SK-N-SH (cell line): ENCODE results near the gene FSHR. TPM values are rescaled to one million over a fixed set of nuclear protein-coding genes. Genes with fewer than 3 reads are reported as not detected.

Source experiments
- CTCF ChIA-PET: fragments of 300-600, 350-600 bp; formaldehyde crosslinking; extraction: SDS; loops from one replicate; lab custom pipeline; 2021; lab: Yijun Ruan, JAX
- POLR2A ChIA-PET: fragments of 350-600 bp; sonication (Branson Sonifier 250); formaldehyde crosslinking; extraction: SDS; loops from one replicate; lab custom pipeline; 2020; ENCODE audit warnings: antibody characterized with exemption, inconsistent platforms; lab: Yijun Ruan, JAX
- DNase-seq: peaks from one replicate; pipeline ENCODE4 v3.0.0; 2012
- H2AFZ ChIP-seq: fragments of 200-600 bp; sonication (generic); 2 replicates; pipeline ENCODE4 v1.8.1; 2016; ENCODE audit warnings: antibody characterized with exemption, mild to moderate bottlenecking, low read depth
- H3F3A ChIP-seq: fragments of 200-600 bp; sonication (generic); replicated peaks from 2 replicates; pipeline ENCODE3; 2016; ENCODE audit warnings: antibody characterized with exemption, mild to moderate bottlenecking; ENCODE audit not compliant: insufficient read depth
- H3K27ac ChIP-seq, 2 experiments: fragments of 200-500 bp in 1 of 2; fragments of 200-600 bp in 1 of 2; sonication (Bioruptor generic) in 1 of 2; sonication (generic), shearing (Covaris generic) in 1 of 2; 2 replicates each; pipeline versions ENCODE4 v1.5.1 to v1.6.1; 2014 to 2016; ENCODE audit warnings: low read depth in 2 of 2, inconsistent platforms in 1 of 2, low read length in 1 of 2, mild to moderate bottlenecking in 1 of 2, mixed read lengths in 1 of 2
- H3K27me3 ChIP-seq: fragments of 200-600 bp; sonication (generic), shearing (Covaris generic); 2 replicates; pipeline ENCODE4 v1.6.1; 2016; ENCODE audit warnings: mixed run types; ENCODE audit not compliant: insufficient read depth
- H3K36me3 ChIP-seq, 2 experiments: fragments of 200-500 bp in 1 of 2; fragments of 200-600 bp in 1 of 2; sonication (Bioruptor generic) in 1 of 2; sonication (generic) in 1 of 2; replicated peaks in 1 of 2; 2 replicates each; pipeline versions ENCODE3 to v1.5.1; 2014 to 2016; ENCODE audit warnings: low read length in 1 of 2, mild to moderate bottlenecking in 1 of 2; ENCODE audit not compliant: insufficient read depth in 2 of 2, control insufficient read depth in 1 of 2
- H3K4me1 ChIP-seq, 2 experiments: fragments of 200-500 bp in 1 of 2; fragments of 200-600 bp in 1 of 2; sonication (Bioruptor generic) in 1 of 2; sonication (generic), shearing (Covaris generic) in 1 of 2; 2 replicates each; pipeline versions ENCODE4 v1.5.1 to v1.6.1; 2014 to 2016; ENCODE audit warnings: low read depth in 1 of 2, low read length in 1 of 2, mixed run types in 1 of 2; ENCODE audit not compliant: insufficient read depth in 2 of 2, control insufficient read depth in 1 of 2
- H3K4me2 ChIP-seq: fragments of 200-600 bp; sonication (generic), shearing (Covaris generic); 2 replicates; pipeline ENCODE4 v1.6.1; 2017; ENCODE audit warnings: mixed run types
- H3K4me3 ChIP-seq, 2 experiments: fragments of 200-500 bp in 1 of 2; fragments of 200-600 bp in 1 of 2; sonication (Bioruptor generic) in 1 of 2; sonication (generic), shearing (Covaris generic) in 1 of 2; 2 replicates each; pipeline versions ENCODE4 v1.5.1 to v1.8.1; 2014 to 2016; ENCODE audit warnings: low read depth in 2 of 2, inconsistent platforms in 1 of 2, low read length in 1 of 2, mild to moderate bottlenecking in 1 of 2, mixed read lengths in 1 of 2, moderate library complexity in 1 of 2
- H3K79me2 ChIP-seq: fragments of 200-600 bp; sonication (generic); 2 replicates; pipeline ENCODE4 v1.8.1; 2017; ENCODE audit warnings: mild to moderate bottlenecking; ENCODE audit not compliant: insufficient read depth
- H3K9ac ChIP-seq: fragments of 200-600 bp; sonication (generic); 2 replicates; pipeline ENCODE4 v1.6.1; 2017; ENCODE audit warnings: mixed run types
- H3K9me2 ChIP-seq: fragments of 200-600 bp; sonication (generic); 2 replicates; pipeline ENCODE4 v1.6.1; 2017; ENCODE audit warnings: mixed run types
- H3K9me3 ChIP-seq: fragments of 200-600 bp; sonication (generic); 2 replicates; pipeline ENCODE4 v1.6.1; 2017; ENCODE audit warnings: mixed run types, mild to moderate bottlenecking, moderate library complexity
- H4K20me1 ChIP-seq: fragments of 200-600 bp; sonication (generic); 2 replicates; pipeline ENCODE4 v1.6.1; 2017; ENCODE audit warnings: mild to moderate bottlenecking, mixed run types; ENCODE audit not compliant: insufficient read depth
- CHD2 ChIP-seq: fragments of 150-350 bp; IDR thresholded peaks from 2 replicates; pipeline ENCODE4 v1.6.1; 2018; ENCODE audit warnings: low read length; ENCODE audit not compliant: partially characterized antibody
- EP300 ChIP-seq, 2 experiments: IDR thresholded peaks; 2 replicates each; pipeline versions ENCODE4 v1.4.0 to v1.6.1; 2012; ENCODE audit warnings: borderline replicate concordance in 1 of 2, low read depth in 1 of 2, low read length in 1 of 2
- EZH2phosphoT487 ChIP-seq: fragments of 200-600 bp; sonication (generic); IDR thresholded peaks from 2 replicates; pipeline ENCODE4 v1.6.1; 2017; ENCODE audit warnings: low read depth, mixed run types, mild to moderate bottlenecking, antibody characterized with exemption, moderate library complexity, borderline replicate concordance
- GABPA ChIP-seq: IDR thresholded peaks from 2 replicates; pipeline ENCODE4 v1.4.0; 2012; ENCODE audit warnings: low read depth, mild to moderate bottlenecking
- POLR2AphosphoS5 ChIP-seq: IDR thresholded peaks from 2 replicates; pipeline ENCODE4 v1.6.1; 2012; ENCODE audit warnings: low read depth, low read length
- RAD21 ChIP-seq: IDR thresholded peaks from 2 replicates; pipeline ENCODE4 v1.6.1; 2012; ENCODE audit warnings: mild to moderate bottlenecking, low read length
- RCOR1 ChIP-seq: fragments of 150-350 bp; IDR thresholded peaks from 2 replicates; pipeline ENCODE4 v1.6.1; 2017; ENCODE audit warnings: antibody characterized with exemption, low read length
- USF1 ChIP-seq: IDR thresholded peaks from 2 replicates; pipeline ENCODE4 v1.4.0; 2012; ENCODE audit warnings: low read depth, borderline replicate concordance
- YY1 ChIP-seq: IDR thresholded peaks from 2 replicates; pipeline ENCODE4 v1.4.0; 2012; ENCODE audit warnings: low read depth, mild to moderate bottlenecking
- WGBS: methylation state at CpG from one replicate; pipeline ENCODE4 v1.1.6; 2017; ENCODE audit warnings: low lambda C conversion rate; 5-methylcytosine and 5-hydroxymethylcytosine counted together
- polyA plus RNA-seq, 3 experiments: library from polyadenylated mRNA; depleted of rRNA; stranded (reverse); fragments of >200 nt; gene quantifications; 2 replicates each; pipeline ENCODE4 v1.2.3, GENCODE V29; 2012
- TF ChIP-seq, protein P1 (sequence below): IDR thresholded peaks from 2 replicates; pipeline ENCODE4; 2012

Gene FSHR
- polyA plus RNA-seq, 1 of the 3 experiments (the other 2 are of a cell fraction) = not detected

GRCh38 chr2:49194701-49195100 lies 40.4 kb upstream of the FSHR start:
- H3K36me3 ChIP-seq = no peaks in the 10 kb centered on the region
- 16% methylated on average over 1 of the region's 1 CpG for WGBS
- no peak overlapping the region for H3K4me3 ChIP-seq
- H4K20me1 ChIP-seq = no peaks in the 10 kb centered on the region
- DNase-seq = no peak
- no peak overlapping the region for H2AFZ ChIP-seq
- no peaks in the 10 kb centered on the region for H3K27me3 ChIP-seq
- H3K27ac ChIP-seq = no peak overlapping the region
- H3K9me3 ChIP-seq = peaks cover 4% of the 10 kb centered on the region; the same call in 1 of the 2 replicates
- H3K4me1 ChIP-seq = no peaks in the 10 kb centered on the region
- no peaks in the 10 kb centered on the region for H3K9me2 ChIP-seq
- no peaks in the 10 kb centered on the region for H3K79me2 ChIP-seq
- H3K4me2 ChIP-seq = no peak overlapping the region
- no peak for TF ChIP-seq GABPA
- ChIA-PET POLR2A (no interaction called here), CTCF (interaction anchor here (0.9 kb wide), 1 partner anchor 494 kb away, joined by 3 read pairs; no protein-coding TSS in a partner anchor)
- no peak overlapping the region for H3K9ac ChIP-seq
- no peaks in the 10 kb centered on the region for H3F3A ChIP-seq

DNA sequence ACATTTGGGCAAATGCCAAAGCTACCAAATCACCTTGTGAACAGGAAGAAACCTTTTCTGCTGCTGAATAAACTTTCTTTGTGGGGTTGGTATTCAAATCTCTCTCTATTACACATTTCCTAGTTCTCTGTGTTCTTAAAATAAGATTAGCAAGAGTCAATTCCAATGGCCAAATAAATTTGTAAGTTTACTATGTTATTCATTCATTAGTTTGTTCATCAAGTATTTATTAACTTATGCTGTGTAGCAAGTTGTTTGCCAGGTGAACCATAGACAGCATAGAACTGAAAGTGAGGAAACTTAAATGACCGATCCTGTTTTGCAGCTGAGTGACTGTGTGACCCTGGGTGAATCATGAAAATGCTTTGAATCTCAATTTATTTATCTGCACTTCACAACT lies 37.7 kb upstream of the FSHR start:
- DNase-seq = no peak
- no peak overlapping the region for H2AFZ ChIP-seq
- H4K20me1 ChIP-seq = no peaks in the 10 kb centered on the region
- H3K79me2 ChIP-seq = no peaks in the 10 kb centered on the region
- WGBS = 31% methylated on average over 1 of the region's 1 CpG
- no peaks in the 10 kb centered on the region for H3K9me2 ChIP-seq
- H3K36me3 ChIP-seq = no peaks in the 10 kb centered on the region
- no peak overlapping the region for H3K9ac ChIP-seq
- no peaks in the 10 kb centered on the region for H3K27me3 ChIP-seq
- H3K27ac ChIP-seq = no peak overlapping the region
- H3F3A ChIP-seq = no peaks in the 10 kb centered on the region
- no peak overlapping the region for H3K4me3 ChIP-seq
- ChIA-PET POLR2A (no interaction called here), CTCF (interaction anchor here (0.6 to 1.5 kb wide), 2 partner anchors 8 to 125 kb away, joined by 3 read pairs; no protein-coding TSS in a partner anchor)
- TF ChIP-seq EP300 (IDR thresholded peaks at IDR 0.05; ENCODE audit: borderline replicate concordance in 1 of 2, low read depth in 1 of 2, low read length in 1 of 2) (no peak), USF1 (no peak), CHD2 (no peak), POLR2AphosphoS5 (no peak), EZH2phosphoT487 (no peak), YY1 (no peak), RCOR1 (no peak), RAD21 (no peak)
- TF ChIP-seq, protein P1, sequence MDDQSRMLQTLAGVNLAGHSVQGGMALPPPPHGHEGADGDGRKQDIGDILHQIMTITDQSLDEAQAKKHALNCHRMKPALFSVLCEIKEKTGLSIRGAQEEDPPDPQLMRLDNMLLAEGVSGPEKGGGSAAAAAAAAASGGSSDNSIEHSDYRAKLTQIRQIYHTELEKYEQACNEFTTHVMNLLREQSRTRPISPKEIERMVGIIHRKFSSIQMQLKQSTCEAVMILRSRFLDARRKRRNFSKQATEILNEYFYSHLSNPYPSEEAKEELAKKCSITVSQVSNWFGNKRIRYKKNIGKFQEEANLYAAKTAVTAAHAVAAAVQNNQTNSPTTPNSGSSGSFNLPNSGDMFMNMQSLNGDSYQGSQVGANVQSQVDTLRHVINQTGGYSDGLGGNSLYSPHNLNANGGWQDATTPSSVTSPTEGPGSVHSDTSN = no peak
- H3K9me3 ChIP-seq = peaks cover 4% of the 10 kb centered on the region; the same call in 1 of the 2 replicates
- H3K4me1 ChIP-seq = no peaks in the 10 kb centered on the region
- H3K4me2 ChIP-seq = no peak overlapping the region
